Tongue (tissue), 2 donors: ENCODE data around the gene EDARADD. TPM values are rescaled to one million over a fixed set of nuclear protein-coding genes. Genes with fewer than 3 reads are reported as not detected.
A peak's percentile ranks its signal among the peaks of the same experiment; 100 is the strongest.
"Not testable (repeated sequence)": the region's sequence is repeated elsewhere in the genome, so short reads cannot be mapped to it uniquely, and the experiment has no call there.

ENCODE experiments used
- DNase-seq: peaks from one replicate; pipeline ENCODE4 v3.0.0-alpha.2; 2015
- total RNA-seq: library from RNA; depleted of rRNA; stranded (reverse); fragments of >200 nt; gene quantifications from one replicate; pipeline ENCODE4 v1.2.3, GENCODE V29; 2014

EDARADD gene
- total RNA-seq, 1 donor from 2014 or later = 1.4 TPM

DNA sequence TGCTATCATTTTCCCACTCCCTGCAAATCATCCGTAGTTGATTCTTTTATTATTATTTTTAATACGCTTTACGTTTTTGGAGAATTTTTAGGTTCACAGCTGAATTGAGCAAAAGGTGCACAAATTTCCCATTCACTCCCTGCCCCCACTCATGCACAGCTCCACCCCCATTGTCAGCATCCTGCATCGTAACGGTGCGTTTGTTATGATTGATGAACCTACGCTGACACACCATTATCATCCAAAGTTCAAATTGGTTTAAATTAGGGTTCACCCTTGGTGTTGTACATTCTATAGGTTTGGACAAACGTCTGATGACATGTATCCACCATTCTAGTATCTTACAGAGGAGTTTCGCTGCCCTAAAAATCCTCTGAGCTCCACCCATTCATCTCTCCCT, 44.5 kb downstream of the EDARADD start:
- no peak for DNase-seq

DNA sequence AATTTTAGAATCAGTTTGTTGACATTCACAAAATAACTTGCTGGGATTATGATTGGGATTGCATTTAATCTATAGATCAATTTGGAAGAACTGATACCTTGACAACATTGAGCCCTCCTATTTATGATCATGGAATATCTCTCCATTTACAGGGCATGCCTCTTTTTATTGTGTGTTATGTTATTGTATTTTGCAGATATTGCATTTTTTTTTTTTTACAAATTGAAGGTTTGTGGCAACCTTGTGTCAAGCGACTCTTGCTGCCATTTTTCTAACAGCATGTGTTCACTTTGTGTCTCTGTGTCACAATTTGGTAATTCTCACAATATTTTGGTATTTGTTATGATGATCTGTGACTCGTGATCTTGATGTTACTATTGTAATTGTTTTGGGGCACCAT, 46.3 kb downstream of the EDARADD start:
- DNase-seq = no peak

DNA sequence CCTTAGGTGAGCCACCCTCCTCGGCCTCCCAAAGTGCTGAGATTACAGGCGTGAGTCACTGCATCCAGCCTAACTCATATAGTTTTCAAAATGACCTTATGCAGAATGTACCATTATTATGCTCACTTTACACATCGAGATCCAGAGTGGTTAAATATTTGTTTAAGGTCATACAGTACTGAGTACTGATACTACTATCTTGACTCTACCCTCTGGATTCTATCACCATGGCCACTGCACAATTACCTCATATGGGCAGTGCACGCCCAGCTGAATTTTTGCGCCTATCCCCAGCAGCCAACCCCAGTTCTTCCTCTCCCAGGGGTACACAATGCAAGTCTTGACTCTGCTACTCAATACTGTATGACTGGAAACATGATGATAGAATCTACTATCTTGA, 56.7 kb downstream of the EDARADD start:
- DNase-seq = no peak

DNA sequence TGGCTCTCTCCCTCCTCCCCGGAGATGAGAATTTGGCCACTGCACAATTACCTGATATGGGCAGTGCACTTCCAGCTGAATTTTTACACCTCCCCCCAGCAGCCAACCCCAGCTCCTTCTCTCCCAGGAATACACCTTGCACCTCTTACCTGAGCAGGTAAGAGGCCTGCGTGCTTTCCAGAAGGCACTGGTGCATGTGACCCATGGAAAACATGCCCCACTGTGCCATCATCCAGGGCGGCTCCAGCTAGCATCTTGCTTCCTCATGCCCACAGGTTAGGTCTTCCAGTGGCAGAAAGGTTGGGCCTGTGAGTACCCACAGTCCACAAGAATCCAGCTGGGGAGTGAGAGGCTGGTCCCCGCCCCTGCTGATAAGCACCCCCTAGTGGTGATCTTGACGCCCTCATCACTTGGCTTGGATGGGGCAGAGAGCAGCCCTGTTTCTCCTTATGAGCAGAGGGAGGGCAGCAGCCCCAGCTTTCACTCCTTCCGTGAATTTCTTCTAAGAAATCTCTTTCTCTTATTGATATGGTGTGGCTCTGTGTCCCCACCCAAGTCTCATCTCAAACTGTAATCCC, 57.8 kb downstream of the EDARADD start:
- DNase-seq = no peak

DNA sequence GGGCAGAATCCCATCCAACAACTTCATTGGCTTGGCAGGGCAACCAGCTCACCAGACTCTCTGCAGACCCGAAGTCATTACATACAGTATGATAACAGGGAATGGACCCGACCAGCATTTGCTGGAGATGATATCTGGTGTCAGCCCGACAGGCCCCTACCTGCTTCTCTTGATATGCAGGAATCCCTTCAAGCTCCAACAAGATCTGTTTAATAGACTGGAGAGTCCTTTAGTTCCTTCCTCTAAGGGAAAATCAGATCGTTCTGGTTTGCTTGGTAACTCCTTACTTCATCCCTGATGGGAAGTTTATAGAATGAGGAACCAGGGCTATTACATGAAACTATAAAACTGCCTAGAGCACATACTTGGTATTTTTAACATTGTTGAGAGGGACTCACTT, 61.2 kb downstream of the EDARADD start:
- peak; percentile 19 for DNase-seq

DNA sequence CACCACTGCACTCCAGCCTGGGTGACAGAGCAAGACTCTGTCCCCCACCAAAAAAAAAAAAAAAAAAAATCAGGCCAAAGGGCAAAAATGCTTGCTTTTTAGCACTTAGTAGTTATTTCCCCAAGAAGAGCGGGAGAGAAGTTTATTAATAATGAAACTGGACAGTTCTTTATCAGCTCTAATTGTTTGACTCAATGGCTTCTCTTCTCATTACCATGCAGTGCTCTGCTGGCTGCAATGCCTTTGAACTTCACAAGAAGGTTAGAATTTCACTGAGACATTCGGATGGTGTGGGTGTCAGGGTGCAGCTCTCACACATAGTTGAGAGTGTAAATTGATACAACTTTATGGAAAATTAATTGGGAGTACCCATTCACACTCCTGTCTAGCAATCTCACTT, 63.7 kb downstream of the EDARADD start:
- no peak for DNase-seq

DNA sequence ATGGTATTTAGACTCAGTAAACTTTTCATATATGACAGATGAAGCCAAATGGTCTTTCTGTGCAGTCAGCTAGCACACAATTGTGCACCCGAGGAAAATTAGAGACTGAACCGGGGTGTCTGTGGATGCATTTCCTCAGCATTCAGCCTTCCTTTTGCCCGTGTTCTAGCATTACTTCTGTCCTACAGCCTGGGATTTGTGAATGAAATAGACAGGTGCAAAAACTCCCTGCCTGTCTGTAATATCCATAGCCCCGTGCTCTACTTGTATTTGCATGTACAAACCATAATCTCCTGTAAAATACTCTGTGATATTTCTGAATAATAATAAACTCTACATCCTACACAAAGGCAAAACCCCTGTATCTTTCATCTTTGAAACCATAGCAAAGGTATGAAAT, 64.9 kb downstream of the EDARADD start:
- DNase-seq = peak; percentile 51

DNA sequence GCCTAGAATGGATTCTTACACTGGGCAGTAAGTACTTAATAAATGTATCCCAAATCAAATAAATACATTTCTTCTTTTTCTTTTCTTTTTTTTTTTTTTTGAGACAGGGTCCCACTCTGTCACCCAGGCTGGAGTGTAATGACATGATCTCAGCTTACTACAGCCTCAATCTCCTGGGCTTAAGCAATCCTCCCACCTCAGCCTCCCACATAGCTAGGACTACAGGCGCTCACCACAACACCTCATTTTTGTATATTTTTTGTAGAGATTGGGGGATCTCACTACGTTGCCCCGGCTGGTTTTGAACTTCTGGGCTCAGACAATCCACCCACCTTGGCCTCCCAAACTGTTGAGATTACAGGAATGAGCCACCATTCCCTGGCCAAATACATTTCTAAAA, 66.0 kb downstream of the EDARADD start:
- DNase-seq = no peak

DNA sequence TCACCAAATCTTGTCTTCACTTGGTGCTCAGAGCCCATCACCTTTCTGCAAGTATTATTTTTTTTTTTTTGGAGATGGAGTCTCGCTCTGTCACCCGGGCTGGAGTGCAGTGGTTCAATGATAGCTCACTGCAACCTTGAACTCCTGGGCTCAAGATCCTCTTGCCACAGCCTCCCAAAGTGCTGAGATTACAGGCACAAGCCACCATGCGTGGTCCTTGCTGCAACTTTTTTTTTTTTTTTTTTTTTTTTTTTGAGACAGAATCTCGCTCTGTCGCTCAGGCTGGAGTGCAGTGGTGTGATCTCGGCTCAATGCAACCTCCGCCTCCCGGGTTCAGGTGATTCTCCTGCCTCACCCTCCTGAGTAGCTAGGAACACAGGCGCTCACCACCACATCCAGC, 70.1 kb downstream of the EDARADD start:
- not testable (repeated sequence) for DNase-seq

DNA sequence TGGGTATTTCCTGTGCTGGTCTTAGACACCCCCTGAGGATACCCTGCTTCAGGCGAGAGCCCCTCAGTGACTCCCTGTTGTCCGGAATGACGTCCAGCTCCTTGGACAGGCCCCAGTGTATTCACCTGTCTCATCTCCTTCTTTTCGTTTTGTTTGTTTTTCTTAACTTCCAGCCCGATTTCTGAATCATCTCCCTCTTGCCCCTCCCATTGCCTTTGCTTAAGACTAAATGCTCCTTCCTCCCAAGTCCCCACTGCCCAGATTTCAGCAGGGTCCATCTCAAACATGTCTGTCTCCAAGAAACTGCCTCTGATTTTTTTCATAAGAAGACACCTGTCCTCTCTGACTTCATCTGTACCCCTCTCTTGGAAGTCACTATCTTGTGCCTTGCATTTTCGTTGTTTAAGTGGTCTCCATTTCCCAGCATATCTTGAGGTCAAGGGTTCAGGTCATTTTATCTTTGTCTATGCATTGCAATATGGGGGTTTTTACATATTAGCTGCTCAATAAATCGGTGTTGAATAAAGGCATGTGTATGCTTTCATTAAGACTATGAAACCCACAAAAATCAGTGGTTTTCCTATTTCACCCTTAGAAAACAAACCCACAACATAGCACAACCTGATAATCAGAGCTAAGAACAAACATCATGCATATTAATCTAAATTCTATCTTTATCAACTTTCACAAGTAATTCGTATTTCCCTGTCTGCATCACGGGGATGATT, 71.3 kb downstream of the EDARADD start:
- no peak for DNase-seq

DNA sequence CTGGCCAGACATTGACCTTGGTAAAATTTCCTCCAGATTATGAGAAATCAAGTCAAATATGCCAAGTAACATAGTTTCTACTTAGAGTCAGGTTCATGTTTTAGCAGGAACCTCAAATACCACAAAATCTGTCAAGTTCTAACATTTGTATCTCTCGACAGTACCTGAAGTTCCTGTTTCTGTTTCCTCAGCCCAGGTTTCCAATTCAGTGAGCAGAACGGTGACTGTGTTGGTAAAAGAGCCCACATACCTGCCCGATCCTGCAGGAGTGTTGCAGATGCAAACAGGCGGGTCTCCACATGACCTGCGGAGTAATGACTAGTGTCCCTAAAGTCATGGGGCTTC, 71.8 kb downstream of the EDARADD start:
- DNase-seq = peak; percentile 68

DNA sequence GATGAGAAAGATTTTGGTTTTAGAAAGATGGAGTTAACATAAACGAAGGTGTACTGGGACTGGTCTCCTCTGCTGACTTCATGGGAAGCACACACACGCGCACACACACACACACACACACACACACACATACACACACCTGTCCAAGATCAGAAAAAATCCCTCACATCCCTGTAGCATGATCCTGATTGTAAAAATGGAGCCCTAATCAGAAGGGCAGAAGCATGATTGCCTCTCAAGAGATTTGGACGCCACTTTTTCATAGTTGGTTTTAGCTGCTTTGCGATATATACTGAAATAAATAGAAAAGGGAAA, 73.2 kb downstream of the EDARADD start:
- DNase-seq = no peak

DNA sequence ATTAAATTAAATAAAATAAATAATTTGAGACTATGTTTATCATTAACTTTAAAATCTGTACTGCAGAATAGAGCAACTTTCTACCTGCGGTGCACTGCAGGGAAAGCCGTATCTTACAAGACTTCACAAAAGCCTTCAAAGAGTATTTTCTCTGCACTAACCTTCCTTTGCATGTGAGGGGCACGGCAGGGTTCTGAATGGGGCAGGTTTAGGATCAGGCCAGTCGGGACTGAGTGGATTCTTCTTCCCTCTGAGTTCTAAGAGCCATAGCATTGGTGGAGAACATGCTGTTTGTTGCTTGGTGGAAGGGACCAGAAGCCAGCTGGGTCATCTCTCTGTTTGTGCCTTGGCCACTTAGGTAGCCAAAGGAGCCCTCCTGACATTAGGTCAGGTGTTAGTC, 74.5 kb downstream of the EDARADD start:
- DNase-seq = no peak

DNA sequence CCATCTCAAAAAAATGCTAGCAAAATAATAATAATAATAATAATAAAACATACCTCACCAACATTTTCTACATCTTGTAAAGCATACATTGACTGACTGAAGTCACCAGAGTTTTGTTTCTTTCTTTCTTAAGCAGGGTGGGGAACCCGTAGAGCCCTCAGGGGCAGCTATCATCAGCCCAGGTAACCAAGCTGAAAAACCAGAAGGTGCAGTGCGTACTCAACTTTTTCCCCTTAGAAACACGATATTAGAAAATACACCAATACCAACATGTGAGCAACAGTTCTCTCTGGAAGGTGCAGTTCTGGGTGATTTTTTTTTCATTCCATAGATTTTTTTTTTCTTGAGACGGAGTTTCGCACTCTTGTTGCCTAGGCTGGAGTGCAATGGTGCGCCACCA, 75.4 kb downstream of the EDARADD start:
- DNase-seq = peak; percentile 27

DNA sequence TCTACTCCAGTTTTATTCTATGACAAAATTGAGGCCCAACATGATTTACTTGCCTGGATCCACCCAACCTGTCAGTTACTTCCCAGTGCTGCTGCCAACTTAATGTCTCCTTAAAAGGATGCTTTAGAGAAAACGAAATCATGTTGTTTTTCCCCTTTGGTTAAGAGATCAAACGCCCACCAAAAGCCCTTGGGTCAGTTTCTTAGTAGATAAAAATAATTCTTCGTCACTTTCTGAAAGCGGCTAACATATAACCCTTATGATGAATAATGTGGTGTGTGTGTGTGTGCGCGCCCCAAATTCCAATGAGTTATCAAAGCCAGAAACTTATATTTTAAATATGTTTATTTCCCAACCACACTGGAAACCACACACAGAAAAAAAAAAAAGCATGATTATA, 77.0 kb downstream of the EDARADD start:
- DNase-seq = no peak

DNA sequence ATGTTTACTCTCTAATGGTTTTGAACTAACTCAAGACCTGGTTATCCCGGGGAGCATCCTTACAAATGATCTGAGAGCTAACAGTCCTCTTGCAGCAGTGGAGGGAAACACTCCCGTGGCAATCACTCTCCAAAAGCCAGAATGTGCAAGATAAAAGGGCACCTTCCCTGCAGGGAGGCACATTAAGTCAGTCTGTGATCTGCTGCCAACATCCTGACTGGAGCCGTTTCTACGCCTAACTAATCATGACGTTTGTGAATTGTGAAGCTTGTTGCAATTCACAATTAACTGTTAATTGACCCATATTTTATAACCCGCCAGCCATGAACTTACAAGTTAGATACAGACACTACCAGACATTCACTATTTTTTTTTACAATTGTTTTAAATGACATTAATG, 77.6 kb downstream of the EDARADD start:
- no peak for DNase-seq

DNA sequence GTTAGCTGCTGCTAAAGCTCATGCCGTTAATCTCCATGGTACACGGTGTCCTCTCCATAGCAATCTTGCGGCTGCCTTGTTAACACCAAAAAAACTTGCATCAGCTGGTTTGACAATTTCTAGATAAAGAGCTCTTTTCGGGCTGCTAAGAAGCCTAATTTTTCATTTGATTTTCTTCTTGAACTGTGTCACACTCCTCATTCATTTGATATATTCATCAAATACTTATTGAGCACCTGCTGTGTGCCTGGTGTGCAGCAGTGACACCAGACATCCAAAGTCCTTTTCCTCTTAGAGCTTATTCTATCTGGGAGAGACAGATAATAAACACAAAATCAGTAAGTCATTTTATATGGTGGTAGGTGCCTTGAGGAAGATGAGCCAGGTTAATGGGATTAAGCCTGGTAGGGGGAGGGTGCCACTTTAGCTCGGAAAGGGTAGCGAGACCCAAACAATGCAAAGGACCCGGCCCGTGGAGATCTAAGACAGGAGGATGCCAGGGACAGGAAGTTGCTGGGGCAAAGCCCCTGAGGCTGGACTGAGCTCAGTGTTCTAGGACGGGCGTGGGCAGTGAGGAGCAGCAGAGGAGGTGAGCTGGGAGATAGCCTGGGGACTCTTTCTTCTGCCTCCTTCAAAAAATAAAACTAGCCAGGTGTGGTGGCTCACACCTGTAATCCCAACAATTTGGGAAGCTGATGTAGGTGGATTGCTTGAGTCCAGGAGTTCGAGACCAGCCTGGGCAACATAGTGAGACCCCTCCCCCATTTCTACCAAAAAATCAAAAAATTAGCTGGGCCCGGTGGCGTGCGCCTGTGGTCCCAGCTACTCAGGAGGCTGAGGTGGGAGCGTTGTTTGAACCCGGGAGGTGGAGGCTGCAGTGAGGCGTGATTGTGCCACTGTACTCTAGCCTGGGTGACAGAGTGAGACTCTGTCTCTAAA, 79.0 kb downstream of the EDARADD start:
- no peak for DNase-seq

DNA sequence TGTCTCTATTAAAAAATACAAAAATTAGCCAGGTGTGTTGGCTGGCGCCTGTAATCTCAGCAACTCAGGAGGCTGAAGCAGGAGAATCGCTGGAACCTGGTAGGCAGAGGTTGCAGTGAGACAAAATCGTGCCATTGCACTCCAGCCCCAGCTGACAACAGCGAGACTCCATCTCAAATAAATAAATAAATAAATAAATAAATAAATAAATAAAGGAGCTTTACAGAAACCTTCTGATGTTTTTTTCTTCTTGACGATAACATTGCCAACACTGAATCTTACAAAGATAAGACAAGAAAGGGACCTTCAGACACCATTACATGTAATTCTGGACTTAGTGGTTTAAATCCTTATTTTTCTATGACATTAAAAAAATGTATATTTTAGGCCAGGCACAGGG, 81.9 kb downstream of the EDARADD start:
- no peak for DNase-seq

DNA sequence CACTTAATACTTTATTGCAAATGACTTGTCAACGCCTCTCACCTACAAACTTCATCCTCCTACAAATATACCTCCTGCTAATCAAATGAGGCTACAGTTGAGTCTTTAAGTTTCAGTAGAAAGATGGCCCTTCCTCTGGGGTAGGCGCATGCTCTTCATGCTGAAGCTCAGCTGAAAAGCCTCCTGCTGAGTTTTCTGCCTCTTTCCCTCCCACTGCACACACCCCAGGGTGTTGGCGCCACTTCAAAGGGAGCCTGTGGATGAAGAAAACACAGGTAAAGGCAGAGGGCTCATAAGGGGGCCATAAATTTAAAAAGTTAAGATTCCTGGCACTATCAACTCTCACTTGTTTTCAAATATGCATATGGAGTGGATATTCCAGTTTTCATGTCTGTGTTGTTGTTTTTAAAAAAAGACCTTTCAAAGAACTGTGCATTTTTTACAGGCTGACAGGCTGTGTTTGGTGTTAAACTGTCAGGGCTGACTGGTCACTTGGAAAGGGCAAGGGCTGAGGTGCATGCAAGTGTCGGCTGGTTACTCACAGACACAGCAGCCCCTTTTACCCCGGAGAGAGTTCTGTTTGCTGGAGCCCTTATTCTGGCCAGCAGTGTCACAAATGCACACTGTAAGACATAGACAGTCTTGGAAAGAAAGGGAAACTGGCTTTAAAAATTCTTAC, 86.8 kb downstream of the EDARADD start:
- no peak for DNase-seq

DNA sequence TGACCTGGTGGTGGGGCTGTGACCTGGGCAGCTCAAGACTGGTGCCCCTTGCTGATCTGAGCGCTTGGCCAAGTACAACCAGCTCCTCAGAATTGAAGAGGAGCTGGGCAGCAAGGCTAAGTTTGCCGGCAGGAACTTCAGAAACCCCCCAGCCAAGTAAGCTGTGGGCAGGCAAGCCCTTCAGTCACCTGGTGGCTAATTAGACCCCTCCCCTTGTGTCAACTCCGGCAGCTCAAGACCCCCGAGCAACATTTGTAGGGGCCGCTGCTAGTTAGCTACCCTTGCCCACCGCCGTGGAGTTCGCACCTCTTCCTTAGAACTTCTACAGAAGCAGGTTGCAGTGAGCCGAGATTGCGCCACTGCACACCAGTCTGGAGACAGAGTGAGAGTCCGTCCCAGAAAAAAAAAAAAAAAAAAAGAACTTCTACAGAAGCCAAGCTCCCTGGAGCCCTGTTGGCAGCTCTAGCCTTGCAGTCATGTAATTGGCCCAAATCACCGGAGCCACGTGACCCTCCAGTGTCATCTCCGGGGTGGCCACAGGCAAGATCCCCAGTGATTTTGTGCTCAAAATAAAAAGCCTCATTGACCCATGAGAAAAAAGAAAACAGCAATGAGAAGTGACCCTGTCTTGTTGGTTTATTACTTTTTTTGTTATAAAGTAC, 90.4 kb downstream of the EDARADD start:
- DNase-seq = no peak

DNA sequence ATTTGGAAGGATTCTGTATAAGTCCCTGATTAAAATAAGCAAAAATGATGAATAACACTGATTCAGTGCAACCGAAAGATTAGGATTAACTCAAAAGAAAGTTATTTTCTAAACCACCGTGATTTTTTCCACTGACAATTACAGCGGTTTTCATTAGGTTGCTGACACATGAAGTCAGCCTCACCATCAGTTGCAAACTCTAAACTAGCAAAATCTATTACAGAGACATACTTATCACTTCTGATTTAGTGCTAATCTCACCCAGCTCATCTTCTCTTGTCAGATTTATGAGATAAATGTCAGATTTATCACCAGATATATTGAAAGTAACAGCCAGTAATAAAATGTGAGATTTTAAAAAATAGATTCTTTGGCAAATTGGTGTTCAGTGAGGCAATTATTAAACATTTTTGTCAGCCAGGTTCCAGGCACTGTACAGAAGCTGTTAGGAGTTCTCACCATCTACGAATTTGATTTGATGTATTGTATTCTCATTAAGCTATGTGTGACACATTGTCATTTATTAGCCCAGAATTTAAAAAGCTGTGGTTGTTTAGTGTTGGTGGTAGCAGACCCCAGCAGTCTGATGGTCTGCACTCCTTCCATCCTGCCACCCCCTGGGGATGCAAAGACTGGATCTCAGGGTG, 92.4 kb downstream of the EDARADD start:
- no peak for DNase-seq

DNA sequence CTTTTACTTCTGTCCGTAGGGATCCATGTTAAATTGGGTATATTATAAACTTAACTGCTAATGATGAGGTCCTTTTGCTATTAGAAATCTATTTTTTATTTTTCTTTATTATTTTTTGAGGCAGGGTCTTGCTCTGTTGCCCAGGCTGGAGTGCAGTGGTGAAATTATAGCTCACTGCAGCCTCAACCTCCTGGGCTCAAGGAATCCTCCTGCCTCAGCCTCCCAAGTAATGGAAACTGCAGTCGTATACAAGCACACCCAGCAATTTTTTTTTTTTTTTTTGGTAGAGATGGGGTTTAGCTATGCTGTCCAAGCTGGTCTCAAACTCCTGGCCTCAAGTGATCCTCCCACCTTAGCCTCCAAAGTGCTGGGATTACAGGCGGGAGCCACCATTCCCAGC, 95.1 kb downstream of the EDARADD start:
- not testable (repeated sequence) for DNase-seq
